NT2/D1 (cell line): ENCODE data around the gene PNPLA7.

ENCODE experiments used
- SUZ12 ChIP-seq: IDR thresholded peaks from 2 replicates; pipeline ENCODE4 v1.6.1; 2011; ENCODE audit not compliant: insufficient read length, insufficient read depth; ENCODE audit errors: extremely low read depth
- YY1 ChIP-seq: IDR thresholded peaks from 2 replicates; pipeline ENCODE4 v1.6.1; 2011; ENCODE audit not compliant: insufficient read length, insufficient read depth
- ZNF274 ChIP-seq: IDR thresholded peaks from 2 replicates; pipeline ENCODE4 v1.6.1; 2011; ENCODE audit warnings: mild to moderate bottlenecking, low read depth, low read length

GRCh38 chr9:137543237-137543963, 6.8 kb downstream of the PNPLA7 start:
- TF ChIP-seq ZNF274 (no peak), SUZ12 (no peak), YY1 (no peak)
